Astrocyte (in vitro differentiated cells and primary cell): ENCODE measurements around the gene PELO. TPM values are rescaled to one million over a fixed set of nuclear protein-coding genes. Genes with fewer than 3 reads are reported as not detected.

Source experiments
- DNase-seq: peaks from one replicate; pipeline ENCODE4 v3.0.0-alpha.2; 2010; ENCODE audit warnings: low read depth
- FAIRE-seq: peaks from 2 replicates; lab custom pipeline; 2011; peaks lifted over from hg19 to GRCh38; lab: Jason Lieb, UNC
- H2AFZ ChIP-seq: 2 replicates; pipeline ENCODE4 v1.6.0; 2012; ENCODE audit warnings: low read depth, low read length, inconsistent platforms
- H3K27ac ChIP-seq: 2 replicates; pipeline ENCODE4 v1.5.1; 2011; ENCODE audit warnings: low read depth, low read length, inconsistent platforms
- H3K27me3 ChIP-seq: 2 replicates; pipeline ENCODE4 v1.6.0; 2011; ENCODE audit warnings: low read length, inconsistent platforms; ENCODE audit not compliant: insufficient read depth
- H3K36me3 ChIP-seq: 2 replicates; pipeline ENCODE4 v1.5.1; 2011; ENCODE audit warnings: low read length, inconsistent platforms; ENCODE audit not compliant: insufficient read depth
- H3K4me1 ChIP-seq: 2 replicates; pipeline ENCODE4 v1.5.1; 2011; ENCODE audit warnings: low read length, inconsistent platforms; ENCODE audit not compliant: insufficient read depth
- H3K4me2 ChIP-seq: 2 replicates; pipeline ENCODE4 v1.6.0; 2012; ENCODE audit warnings: low read length, inconsistent platforms
- H3K4me3 ChIP-seq: 2 replicates; pipeline ENCODE4 v1.5.1; 2011; ENCODE audit warnings: low read depth, mild to moderate bottlenecking, low read length, inconsistent platforms; ENCODE audit not compliant: insufficient read depth
- H3K79me2 ChIP-seq: 2 replicates; pipeline ENCODE4 v1.6.0; 2012; ENCODE audit warnings: mild to moderate bottlenecking, low read length, inconsistent platforms; ENCODE audit not compliant: insufficient read depth
- H3K9ac ChIP-seq: 2 replicates; pipeline ENCODE4 v1.6.0; 2012; ENCODE audit warnings: mild to moderate bottlenecking, low read length, inconsistent platforms
- H3K9me3 ChIP-seq: 2 replicates; pipeline ENCODE4 v1.5.1; 2012; ENCODE audit warnings: low read depth, mild to moderate bottlenecking, low read length, inconsistent platforms; ENCODE audit not compliant: insufficient read depth
- H4K20me1 ChIP-seq: 2 replicates; pipeline ENCODE4 v1.6.0; 2012; ENCODE audit warnings: low read length, inconsistent platforms; ENCODE audit not compliant: insufficient read depth
- H3K27ac Mint-ChIP-seq: one replicate; pipeline ENCODE4 v1.8.0; 2021; ENCODE audit warnings: mild to moderate bottlenecking, mixed read lengths; ENCODE audit not compliant: unreplicated experiment
- H3K27me3 Mint-ChIP-seq: one replicate; pipeline ENCODE4 v1.8.0; 2021; ENCODE audit warnings: low read depth, mixed read lengths; ENCODE audit not compliant: unreplicated experiment
- H3K36me3 Mint-ChIP-seq: one replicate; pipeline ENCODE4 v1.8.0; 2021; ENCODE audit warnings: low read depth, mixed read lengths; ENCODE audit not compliant: unreplicated experiment
- H3K4me1 Mint-ChIP-seq: one replicate; pipeline ENCODE4 v1.8.0; 2021; ENCODE audit warnings: low read depth, mixed read lengths; ENCODE audit not compliant: unreplicated experiment
- H3K4me3 Mint-ChIP-seq: one replicate; pipeline ENCODE4 v1.8.0; 2021; ENCODE audit warnings: mild to moderate bottlenecking, moderate library complexity, mixed read lengths; ENCODE audit not compliant: unreplicated experiment
- H3K9me3 Mint-ChIP-seq: one replicate; pipeline ENCODE4 v1.8.0; 2021; ENCODE audit warnings: mild to moderate bottlenecking, mixed read lengths; ENCODE audit not compliant: unreplicated experiment
- EZH2 ChIP-seq: IDR thresholded peaks from 2 replicates; pipeline ENCODE4 v1.6.1; 2012; ENCODE audit warnings: mild to moderate bottlenecking, low read length, inconsistent platforms; ENCODE audit not compliant: insufficient read depth
- total RNA-seq: library from RNA; stranded (reverse); gene quantifications from 2 replicates; pipeline ENCODE4 v1.2.1, GENCODE V29; 2021
- TF ChIP-seq, protein P1 (sequence below): IDR thresholded peaks from 2 replicates; pipeline ENCODE4 v1.5.1; 2011; ENCODE audit warnings: low read depth, mild to moderate bottlenecking, inconsistent platforms, low read length, moderate library complexity; ENCODE audit not compliant: insufficient read depth

PELO gene
- total RNA-seq, 1 donor from 2014 or later = 75.8 TPM

DNA sequence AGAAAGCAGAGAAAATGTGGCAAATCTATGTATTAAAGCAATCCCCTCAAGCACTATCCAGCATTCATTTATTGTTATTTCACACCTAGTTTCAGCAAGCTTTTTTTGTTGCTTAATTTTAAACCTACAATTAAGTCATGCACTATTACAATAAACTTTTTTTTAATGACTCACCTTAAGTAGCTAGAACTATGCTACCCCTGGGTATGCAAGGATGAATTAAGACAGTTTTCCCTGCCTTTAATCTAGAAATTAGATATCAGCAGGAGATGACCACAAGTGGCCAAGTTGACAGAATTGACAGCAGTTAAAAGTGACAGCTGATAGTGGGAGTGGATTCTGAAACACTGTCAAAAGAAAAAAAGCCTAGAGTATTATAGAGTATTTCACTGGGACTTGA is 20.0 kb downstream of the PELO start:
- peaks cover 24% of the 10 kb centered on the region for H3K4me1 ChIP-seq
- Mint-ChIP-seq H3K4me3 (no peak overlapping the region), H3K9me3 (no peaks in the 10 kb centered on the region), H3K4me1 (peaks cover 46% of the 10 kb centered on the region), H3K27ac (no peak overlapping the region), H3K36me3 (peaks cover 5% of the 10 kb centered on the region), H3K27me3 (no peaks in the 10 kb centered on the region)
- no peak overlapping the region for H3K4me2 ChIP-seq
- no peak for FAIRE-seq
- no peak for DNase-seq
- no peak overlapping the region for H3K27ac ChIP-seq
- TF ChIP-seq EZH2 = no peak
- TF ChIP-seq, protein P1, sequence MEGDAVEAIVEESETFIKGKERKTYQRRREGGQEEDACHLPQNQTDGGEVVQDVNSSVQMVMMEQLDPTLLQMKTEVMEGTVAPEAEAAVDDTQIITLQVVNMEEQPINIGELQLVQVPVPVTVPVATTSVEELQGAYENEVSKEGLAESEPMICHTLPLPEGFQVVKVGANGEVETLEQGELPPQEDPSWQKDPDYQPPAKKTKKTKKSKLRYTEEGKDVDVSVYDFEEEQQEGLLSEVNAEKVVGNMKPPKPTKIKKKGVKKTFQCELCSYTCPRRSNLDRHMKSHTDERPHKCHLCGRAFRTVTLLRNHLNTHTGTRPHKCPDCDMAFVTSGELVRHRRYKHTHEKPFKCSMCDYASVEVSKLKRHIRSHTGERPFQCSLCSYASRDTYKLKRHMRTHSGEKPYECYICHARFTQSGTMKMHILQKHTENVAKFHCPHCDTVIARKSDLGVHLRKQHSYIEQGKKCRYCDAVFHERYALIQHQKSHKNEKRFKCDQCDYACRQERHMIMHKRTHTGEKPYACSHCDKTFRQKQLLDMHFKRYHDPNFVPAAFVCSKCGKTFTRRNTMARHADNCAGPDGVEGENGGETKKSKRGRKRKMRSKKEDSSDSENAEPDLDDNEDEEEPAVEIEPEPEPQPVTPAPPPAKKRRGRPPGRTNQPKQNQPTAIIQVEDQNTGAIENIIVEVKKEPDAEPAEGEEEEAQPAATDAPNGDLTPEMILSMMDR = no peak
- peaks cover 33% of the 10 kb centered on the region for H3K79me2 ChIP-seq
- peaks cover 22% of the 10 kb centered on the region for H4K20me1 ChIP-seq
- no peak overlapping the region for H3K4me3 ChIP-seq
- peaks cover 2% of the 10 kb centered on the region for H3K36me3 ChIP-seq
- H3K9me3 ChIP-seq = no peaks in the 10 kb centered on the region
- H3K9ac ChIP-seq = no peak overlapping the region
- no peak overlapping the region for H2AFZ ChIP-seq
- no peaks in the 10 kb centered on the region for H3K27me3 ChIP-seq

GRCh38 chr5:52808316-52808901 is 20.7 kb downstream of the PELO start:
- Mint-ChIP-seq H3K27me3 (no peaks in the 10 kb centered on the region), H3K4me1 (peaks cover 45% of the 10 kb centered on the region), H3K27ac (no peak overlapping the region), H3K4me3 (no peak overlapping the region), H3K36me3 (peaks cover 5% of the 10 kb centered on the region), H3K9me3 (no peaks in the 10 kb centered on the region)
- peaks cover 17% of the 10 kb centered on the region for H4K20me1 ChIP-seq
- H3K9me3 ChIP-seq = no peaks in the 10 kb centered on the region
- no peak overlapping the region for H2AFZ ChIP-seq
- peaks cover 23% of the 10 kb centered on the region for H3K4me1 ChIP-seq
- H3K79me2 ChIP-seq = peaks cover 26% of the 10 kb centered on the region
- TF ChIP-seq EZH2 = no peak
- TF ChIP-seq, protein P1 = no peak
- H3K4me2 ChIP-seq = no peak overlapping the region
- no peak overlapping the region for H3K9ac ChIP-seq
- peak; percentile 57 for DNase-seq
- H3K27ac ChIP-seq = no peak overlapping the region
- peak; percentile 39 for FAIRE-seq
- H3K27me3 ChIP-seq = no peaks in the 10 kb centered on the region
- H3K4me3 ChIP-seq = no peak overlapping the region
- peaks cover 2% of the 10 kb centered on the region for H3K36me3 ChIP-seq

DNA sequence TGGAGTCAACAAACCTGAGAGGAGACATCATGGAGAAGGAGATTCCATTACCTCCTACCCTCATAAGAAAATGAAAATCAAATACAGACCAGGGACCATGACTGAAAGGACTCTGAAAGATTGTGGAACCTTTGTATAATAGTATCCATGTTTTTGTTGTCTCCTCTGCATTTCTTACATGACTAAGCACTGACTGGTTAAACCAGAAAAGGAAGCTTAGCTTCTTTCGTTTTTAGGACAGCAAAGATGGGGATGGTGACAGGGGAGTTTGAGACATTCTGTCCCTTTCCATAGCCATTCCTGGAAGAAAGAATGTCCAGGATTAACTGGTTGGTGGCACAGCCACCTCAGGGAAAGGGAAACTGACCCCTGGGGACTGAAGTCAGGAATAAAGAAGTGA is 22.2 kb downstream of the PELO start:
- no peaks in the 10 kb centered on the region for H3K36me3 ChIP-seq
- Mint-ChIP-seq H3K36me3 (no peaks in the 10 kb centered on the region), H3K27me3 (no peaks in the 10 kb centered on the region), H3K4me1 (peaks cover 37% of the 10 kb centered on the region), H3K9me3 (no peaks in the 10 kb centered on the region), H3K4me3 (no peak overlapping the region), H3K27ac (peak overlapping the region; percentile 91)
- H3K4me3 ChIP-seq = no peak overlapping the region
- H4K20me1 ChIP-seq = peaks cover 4% of the 10 kb centered on the region
- FAIRE-seq = peak; percentile 41
- H3K27me3 ChIP-seq = no peaks in the 10 kb centered on the region
- no peaks in the 10 kb centered on the region for H3K9me3 ChIP-seq
- peaks cover 14% of the 10 kb centered on the region for H3K4me1 ChIP-seq
- H3K9ac ChIP-seq = peak overlapping the region; percentile 36
- H2AFZ ChIP-seq = peak overlapping the region; percentile 39
- DNase-seq = no peak
- peaks cover 11% of the 10 kb centered on the region for H3K79me2 ChIP-seq
- H3K4me2 ChIP-seq = peak overlapping the region; percentile 72
- H3K27ac ChIP-seq = peak overlapping the region; percentile 37
- TF ChIP-seq, protein P1 = no peak
- no peak for TF ChIP-seq EZH2
